Natural killer cell (primary cell): ENCODE data around the gene P2RX3. TPM values are rescaled to one million over a fixed set of nuclear protein-coding genes. Genes with fewer than 3 reads are reported as not detected.

Experiments
- ATAC-seq, 3 donors: fragments of 150-1000 bp in 2 of 3; fragments of 200-7000 bp in 1 of 3; cut with Tn5 transposase; 1 replicate in 1 of 3; 2 replicates in 2 of 3; pipeline ENCODE4 v1.10.0; 2021; ENCODE audit warnings: mild to moderate bottlenecking in 2 of 3, moderate library complexity in 2 of 3
- DNase-seq, 2 donors: peaks; one replicate each; pipeline versions ENCODE4 v3.0.0 to v3.0.0-alpha.2; 2013 to 2021; ENCODE audit warnings: mixed read lengths in 1 of 2
- H3K27ac ChIP-seq: one replicate; pipeline ENCODE4 v1.5.1; 2013; ENCODE audit warnings: mild to moderate bottlenecking, low read length
- H3K27me3 ChIP-seq: one replicate; pipeline ENCODE4 v1.6.1; 2013; ENCODE audit warnings: low read length; ENCODE audit not compliant: control insufficient read depth, insufficient read depth
- H3K36me3 ChIP-seq: one replicate; pipeline ENCODE4 v1.6.1; 2013; ENCODE audit warnings: low read length; ENCODE audit not compliant: control insufficient read depth, insufficient read depth
- H3K4me1 ChIP-seq: one replicate; pipeline ENCODE4 v1.6.1; 2013; ENCODE audit warnings: low read length; ENCODE audit not compliant: control insufficient read depth, insufficient read depth
- H3K4me3 ChIP-seq: one replicate; pipeline ENCODE4 v1.5.1; 2013; ENCODE audit warnings: low read length
- H3K9me3 ChIP-seq: one replicate; pipeline ENCODE4 v1.6.1; 2013; ENCODE audit warnings: low read length; ENCODE audit not compliant: control insufficient read depth, insufficient read depth
- H3K27ac Mint-ChIP-seq, 2 donors: one replicate each; pipeline ENCODE4 v1.8.0; 2022; ENCODE audit warnings: mild to moderate bottlenecking in 2 of 2, mixed read lengths in 2 of 2, moderate library complexity in 1 of 2
- H3K27me3 Mint-ChIP-seq, 2 donors: one replicate each; pipeline ENCODE4 v1.8.0; 2022; ENCODE audit warnings: low read depth in 2 of 2, mixed read lengths in 2 of 2
- H3K36me3 Mint-ChIP-seq: one replicate; pipeline ENCODE4 v1.8.0; 2022; ENCODE audit warnings: mixed read lengths
- H3K4me1 Mint-ChIP-seq, 2 donors: one replicate each; pipeline ENCODE4 v1.8.0; 2022; ENCODE audit warnings: mixed read lengths in 2 of 2
- H3K4me3 Mint-ChIP-seq: one replicate; pipeline ENCODE4 v1.8.0; 2022; ENCODE audit warnings: mild to moderate bottlenecking, moderate library complexity, mixed read lengths
- H3K9me3 Mint-ChIP-seq, 2 donors: one replicate each; pipeline ENCODE4 v1.8.0; 2022; ENCODE audit warnings: mixed read lengths in 2 of 2
- WGBS: methylation state at CpG from one replicate; pipeline ENCODE4 v1.1.7; 2013; ENCODE audit warnings: missing lambda C conversion rate; ENCODE audit not compliant: insufficient coverage; 5-methylcytosine and 5-hydroxymethylcytosine counted together
- intact Hi-C: fragments of 100-400 bp; cut with micrococcal nuclease; formaldehyde crosslinking; loops from one replicate; pipeline ENCODE4 v1.14.2; 2022
- total RNA-seq, 4 donors: library from RNA; stranded (reverse); fragments of 120-200 nt in 1 of 4; gene quantifications; one replicate each; pipeline versions ENCODE4 v1.2.3 to v1.2.4, GENCODE V29; 2013 to 2022
- TF ChIP-seq, protein P1 (sequence below): fragments of 200-600 bp; IDR thresholded peaks from one replicate; pipeline ENCODE4 v1.8.0; 2022; ENCODE audit warnings: antibody characterized with exemption

P2RX3 gene
- total RNA-seq, 3 donors from 2014 or later (not counting 1 experiment from before 2014, with no cell fraction given) = not detected

DNA sequence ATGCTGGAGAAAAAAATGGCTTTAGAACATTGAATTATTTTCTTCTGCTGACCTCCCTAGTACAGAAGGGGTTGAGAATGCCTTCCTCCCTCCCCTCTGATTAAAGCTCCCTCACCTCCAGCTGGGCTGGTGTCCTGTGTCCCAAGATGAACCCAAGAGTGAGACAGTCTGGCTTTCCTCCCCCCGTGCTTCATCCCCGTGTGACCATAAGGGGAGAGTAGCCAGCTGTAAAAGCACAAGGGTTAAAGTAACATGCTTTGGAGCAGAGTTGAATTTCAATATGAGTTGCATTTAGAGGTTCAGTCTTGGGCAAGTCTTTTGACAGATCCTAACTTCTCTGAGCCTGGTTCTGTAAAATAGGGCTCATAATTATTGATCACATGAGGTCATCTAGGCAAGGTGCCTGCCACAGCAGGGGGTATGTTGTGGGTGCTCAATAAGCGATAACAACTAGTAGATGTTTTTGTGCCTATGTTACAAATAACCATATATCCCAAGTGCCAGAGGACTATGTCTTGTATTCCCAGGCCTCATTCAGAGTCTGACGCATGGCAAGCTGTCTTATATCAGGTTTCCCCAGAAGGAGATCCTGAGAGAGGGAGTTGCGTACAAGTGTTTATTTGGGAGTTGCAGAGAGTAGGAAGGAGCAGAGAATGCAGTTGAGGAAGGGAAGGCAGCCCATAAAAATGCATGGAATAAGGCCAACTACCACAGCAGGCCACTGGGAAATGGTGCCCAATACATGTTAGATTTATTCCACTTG lies 48.2 kb downstream of the P2RX3 start:
- Mint-ChIP-seq H3K36me3 (no peaks in the 10 kb centered on the region), H3K4me1 (no peaks in the 10 kb centered on the region), H3K27me3 (peaks cover 13 to 43% of the 10 kb centered on the region in 2 donors), H3K27ac (no peak overlapping the region), H3K9me3 (no peaks in the 10 kb centered on the region), H3K4me3 (no peak overlapping the region)
- WGBS = 91% methylated on average over 4 of the region's 5 CpGs
- TF ChIP-seq, protein P1, sequence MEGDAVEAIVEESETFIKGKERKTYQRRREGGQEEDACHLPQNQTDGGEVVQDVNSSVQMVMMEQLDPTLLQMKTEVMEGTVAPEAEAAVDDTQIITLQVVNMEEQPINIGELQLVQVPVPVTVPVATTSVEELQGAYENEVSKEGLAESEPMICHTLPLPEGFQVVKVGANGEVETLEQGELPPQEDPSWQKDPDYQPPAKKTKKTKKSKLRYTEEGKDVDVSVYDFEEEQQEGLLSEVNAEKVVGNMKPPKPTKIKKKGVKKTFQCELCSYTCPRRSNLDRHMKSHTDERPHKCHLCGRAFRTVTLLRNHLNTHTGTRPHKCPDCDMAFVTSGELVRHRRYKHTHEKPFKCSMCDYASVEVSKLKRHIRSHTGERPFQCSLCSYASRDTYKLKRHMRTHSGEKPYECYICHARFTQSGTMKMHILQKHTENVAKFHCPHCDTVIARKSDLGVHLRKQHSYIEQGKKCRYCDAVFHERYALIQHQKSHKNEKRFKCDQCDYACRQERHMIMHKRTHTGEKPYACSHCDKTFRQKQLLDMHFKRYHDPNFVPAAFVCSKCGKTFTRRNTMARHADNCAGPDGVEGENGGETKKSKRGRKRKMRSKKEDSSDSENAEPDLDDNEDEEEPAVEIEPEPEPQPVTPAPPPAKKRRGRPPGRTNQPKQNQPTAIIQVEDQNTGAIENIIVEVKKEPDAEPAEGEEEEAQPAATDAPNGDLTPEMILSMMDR = no peak
- no peak overlapping the region for H3K4me3 ChIP-seq
- H3K27me3 ChIP-seq = no peaks in the 10 kb centered on the region
- H3K36me3 ChIP-seq = no peaks in the 10 kb centered on the region
- no peak for ATAC-seq
- intact Hi-C loops = no loop called here
- H3K9me3 ChIP-seq = no peaks in the 10 kb centered on the region
- no peaks in the 10 kb centered on the region for H3K4me1 ChIP-seq
- no peak for DNase-seq
- no peak overlapping the region for H3K27ac ChIP-seq

DNA sequence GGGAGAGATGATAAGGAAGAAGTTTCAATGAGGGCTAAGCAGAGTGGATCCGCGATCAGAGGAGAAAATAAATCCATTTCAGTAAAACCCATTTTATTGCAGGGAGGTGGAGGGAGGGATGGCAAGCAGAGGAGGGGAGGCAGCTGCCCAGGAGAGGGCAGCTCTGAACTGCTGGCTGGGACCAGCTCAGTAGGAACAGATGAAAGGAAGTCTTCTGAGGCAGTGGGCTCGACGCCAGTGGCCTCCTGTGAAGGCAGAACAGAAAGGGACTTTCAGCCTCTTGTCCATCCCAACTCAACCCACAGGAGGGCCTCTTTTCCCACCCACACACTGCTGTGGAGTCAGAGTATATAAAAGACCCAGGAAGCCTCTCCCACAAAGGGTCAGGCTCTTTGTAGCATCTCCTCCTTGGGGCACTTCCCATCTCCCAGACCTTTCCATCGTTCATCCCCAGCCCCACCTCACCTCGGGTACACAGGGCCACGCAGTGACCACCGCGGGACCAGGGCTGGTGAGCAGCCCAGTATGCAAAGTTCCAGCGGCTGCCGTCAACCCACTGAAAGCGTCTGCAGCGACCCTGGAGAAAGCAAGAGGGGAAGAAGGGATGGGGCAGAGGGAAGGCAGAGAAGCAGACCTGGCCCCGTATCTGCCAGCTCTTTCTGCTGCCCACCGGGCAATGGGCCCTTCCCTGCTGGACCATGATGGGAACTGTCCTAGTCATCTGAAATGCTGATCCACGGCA lies 49.3 kb downstream of the P2RX3 start:
- Mint-ChIP-seq H3K27me3 (peaks cover 12 to 41% of the 10 kb centered on the region in 2 donors), H3K4me3 (no peak overlapping the region), H3K36me3 (no peaks in the 10 kb centered on the region), H3K27ac (no peak overlapping the region), H3K9me3 (no peaks in the 10 kb centered on the region), H3K4me1 (no peaks in the 10 kb centered on the region)
- H3K4me3 ChIP-seq = no peak overlapping the region
- no peak for DNase-seq
- H3K27ac ChIP-seq = no peak overlapping the region
- H3K27me3 ChIP-seq = no peaks in the 10 kb centered on the region
- intact Hi-C loops = no loop called here
- H3K9me3 ChIP-seq = no peaks in the 10 kb centered on the region
- 71% methylated on average over 16 of the region's 16 CpGs for WGBS
- TF ChIP-seq, protein P1 = no peak
- no peaks in the 10 kb centered on the region for H3K4me1 ChIP-seq
- no peak for ATAC-seq
- H3K36me3 ChIP-seq = no peaks in the 10 kb centered on the region

GRCh38 chr11:57390535-57390934 lies 52.4 kb downstream of the P2RX3 start, which contains the start of gene PRG2:
Gene PRG2 (minus strand): TSS chr11:57390650. CDS start chr11:57389944, 706 bp downstream.
- no peaks in the 10 kb centered on the region for H3K4me1 Mint-ChIP-seq
- H3K27ac ChIP-seq = no peak within 1 kb of the TSS
- H3K27me3 Mint-ChIP-seq = peaks cover 12 to 38% of the 10 kb centered on the region in 2 donors
- no peaks in the 10 kb centered on the region for H3K9me3 Mint-ChIP-seq
- no peaks in the 10 kb centered on the region for H3K9me3 ChIP-seq
- H3K4me1 ChIP-seq = no peaks in the 10 kb centered on the region
- no peak for DNase-seq
- TF ChIP-seq, protein P1 = no peak
- WGBS = 90% methylated on average over 2 of the region's 2 CpGs
- intact Hi-C loops = no loop called here
- no peak within 1 kb of the TSS for H3K4me3 ChIP-seq
- no peak for ATAC-seq
- no peak within 1 kb of the TSS for H3K4me3 Mint-ChIP-seq
- no peak within 1 kb of the TSS for H3K27ac Mint-ChIP-seq
- H3K36me3 Mint-ChIP-seq = no peaks in the 10 kb centered on the region
- H3K36me3 ChIP-seq = no peaks in the 10 kb centered on the region
- H3K27me3 ChIP-seq = no peaks in the 10 kb centered on the region
